NCI-H345 (cell line): Measurements from ENCODE around the gene PLEKHG1.

Source experiments
- DNase-seq: peaks from one replicate; lab custom pipeline; 2025; lab: John Stamatoyannopoulos, UW

The PLEKHG1 gene

GRCh38 chr6:150620244-150620643 is 20.6 kb downstream of the PLEKHG1 start:
- DNase-seq = no peak

- DNase-seq = no peak
Observed at GRCh38 chr6:150620763-150621162, 21.1 kb downstream of the PLEKHG1 start.

GRCh38 chr6:150622476-150622875 is 22.8 kb downstream of the PLEKHG1 start:
- DNase-seq = no peak

GRCh38 chr6:150622941-150623874 is 23.5 kb downstream of the PLEKHG1 start:
- peak; percentile 45 for DNase-seq

- DNase-seq = no peak
Observed at GRCh38 chr6:150624191-150624590, 24.5 kb downstream of the PLEKHG1 start.

- no peak for DNase-seq
Observed at GRCh38 chr6:150625927-150626326, 26.2 kb downstream of the PLEKHG1 start.

GRCh38 chr6:150627154-150627553 is 27.5 kb downstream of the PLEKHG1 start:
- no peak for DNase-seq

- DNase-seq = no peak
Observed at GRCh38 chr6:150627585-150628025, 27.9 kb downstream of the PLEKHG1 start.

- no peak for DNase-seq
Observed at GRCh38 chr6:150628908-150629307, 29.2 kb downstream of the PLEKHG1 start.

- no peak for DNase-seq
Observed at GRCh38 chr6:150631283-150631983, 31.7 kb downstream of the PLEKHG1 start.

GRCh38 chr6:150631984-150632642 is 32.4 kb downstream of the PLEKHG1 start:
- no peak for DNase-seq

- DNase-seq = no peak
Observed at GRCh38 chr6:150632785-150633485, 33.2 kb downstream of the PLEKHG1 start.

- no peak for DNase-seq
Observed at GRCh38 chr6:150633486-150633834, 33.8 kb downstream of the PLEKHG1 start.

GRCh38 chr6:150634176-150634963 is 34.7 kb downstream of the PLEKHG1 start:
- no peak for DNase-seq

- DNase-seq = no peak
Observed at GRCh38 chr6:150634964-150635292, 35.2 kb downstream of the PLEKHG1 start.

GRCh38 chr6:150635906-150636514 is 36.3 kb downstream of the PLEKHG1 start:
- DNase-seq = no peak

- no peak for DNase-seq
Observed at GRCh38 chr6:150636808-150637207, 37.1 kb downstream of the PLEKHG1 start.

GRCh38 chr6:150637266-150637665 is 37.6 kb downstream of the PLEKHG1 start:
- DNase-seq = no peak

GRCh38 chr6:150638267-150638666 is 38.6 kb downstream of the PLEKHG1 start:
- DNase-seq = no peak

- DNase-seq = no peak
Observed at GRCh38 chr6:150638765-150639164, 39.1 kb downstream of the PLEKHG1 start.

- DNase-seq = no peak
Observed at GRCh38 chr6:150639823-150640331, 40.2 kb downstream of the PLEKHG1 start.
